GM18951 (cell line): ENCODE results near the gene IFNAR1.
"Not testable (repeated sequence)": the region's sequence is repeated elsewhere in the genome, so short reads cannot be mapped to it uniquely, and the experiment has no call there.

Experiments used
- POLR2A ChIP-seq: IDR thresholded peaks from 4 replicates; pipeline ENCODE4 v1.6.1; 2011; ENCODE audit warnings: mild to moderate bottlenecking; ENCODE audit not compliant: insufficient read length, insufficient read depth; ENCODE audit errors: extremely low read depth
- in situ Hi-C: fragments of 300-500 bp; cut with MboI; formaldehyde crosslinking; loops from one replicate; pipeline ENCODE4 v1.12.0; 2022; ENCODE audit warnings: low sequenced_read_pairs, mixed read lengths, inconsistent platforms; ENCODE audit not compliant: unreplicated experiment

The IFNAR1 gene

DNA sequence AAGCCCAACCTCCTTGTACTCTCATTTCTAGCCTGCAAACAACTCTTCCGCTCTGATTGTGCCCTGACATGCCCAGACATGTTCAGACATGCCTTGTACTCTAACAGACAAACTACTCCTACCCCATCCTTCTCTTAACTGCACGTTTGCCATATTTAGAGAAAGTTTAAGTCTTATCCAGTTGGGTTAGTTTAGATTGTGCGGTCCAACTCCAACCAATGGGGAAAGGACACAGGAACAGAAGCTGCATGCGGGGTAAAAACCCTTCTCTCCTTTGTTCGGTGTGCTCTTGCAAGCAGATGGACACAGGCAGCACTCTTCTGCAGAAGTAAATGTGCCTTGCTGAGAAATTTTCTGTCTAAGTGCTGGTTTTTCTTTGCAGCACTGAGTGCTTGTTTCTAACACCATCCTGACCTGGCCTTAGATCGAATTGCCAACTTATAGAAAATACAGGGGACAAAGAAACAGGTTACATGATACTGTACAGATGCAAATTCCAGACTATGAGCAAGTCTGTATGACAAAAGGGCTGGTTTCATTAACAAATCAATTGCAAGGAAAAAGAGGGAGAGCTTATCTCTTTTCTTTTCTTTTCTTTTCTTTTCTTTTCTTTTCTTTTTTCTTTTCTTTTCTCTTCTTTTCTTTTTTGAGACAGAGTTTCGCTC lies 42.7 kb downstream of the IFNAR1 start:
- in situ Hi-C loops: no loop called here
- no peak for TF ChIP-seq POLR2A

DNA sequence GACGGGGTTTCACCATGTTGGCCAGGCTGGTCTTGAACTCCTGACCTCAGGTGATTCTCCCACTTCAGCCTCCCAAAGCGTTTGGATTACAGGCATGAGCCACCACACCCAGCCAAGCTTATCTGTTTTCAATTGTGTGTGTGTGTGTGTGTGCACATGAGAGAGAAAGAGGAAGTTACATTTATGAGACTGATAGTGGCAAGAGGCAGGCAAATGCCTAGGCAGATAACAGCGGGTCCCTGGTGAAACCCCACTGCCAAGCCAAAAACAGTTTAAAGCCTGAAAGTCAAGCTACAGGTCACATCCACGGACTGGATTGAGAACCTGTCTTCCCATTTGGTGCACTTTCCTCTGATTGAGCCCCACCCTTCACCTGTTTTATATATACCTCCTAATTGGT lies 43.4 kb downstream of the IFNAR1 start:
- in situ Hi-C loops: no loop called here

DNA sequence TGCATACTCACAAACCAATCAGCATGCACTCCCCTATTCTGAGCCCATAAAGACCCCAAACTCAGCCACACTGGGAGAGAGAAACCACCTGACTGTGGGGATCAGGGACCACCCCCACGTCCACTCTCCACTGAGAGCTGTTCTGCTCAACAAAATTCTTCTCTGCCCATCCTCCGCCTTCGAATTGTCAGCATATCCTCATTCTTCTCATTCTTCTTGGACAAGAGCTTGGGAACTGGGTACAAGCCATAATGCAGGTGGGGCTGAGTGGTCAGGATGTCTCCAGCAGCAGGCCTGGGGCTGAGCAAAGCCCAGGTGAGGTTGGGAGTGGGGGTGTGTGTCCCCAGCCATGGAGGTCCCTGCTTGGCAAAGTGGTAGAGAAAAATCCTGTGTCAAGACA lies 43.8 kb downstream of the IFNAR1 start:
- in situ Hi-C loops: no loop called here

More for the DNA sequence above, 43.4 kb downstream of the IFNAR1 start:
- TF ChIP-seq POLR2A: no peak

DNA sequence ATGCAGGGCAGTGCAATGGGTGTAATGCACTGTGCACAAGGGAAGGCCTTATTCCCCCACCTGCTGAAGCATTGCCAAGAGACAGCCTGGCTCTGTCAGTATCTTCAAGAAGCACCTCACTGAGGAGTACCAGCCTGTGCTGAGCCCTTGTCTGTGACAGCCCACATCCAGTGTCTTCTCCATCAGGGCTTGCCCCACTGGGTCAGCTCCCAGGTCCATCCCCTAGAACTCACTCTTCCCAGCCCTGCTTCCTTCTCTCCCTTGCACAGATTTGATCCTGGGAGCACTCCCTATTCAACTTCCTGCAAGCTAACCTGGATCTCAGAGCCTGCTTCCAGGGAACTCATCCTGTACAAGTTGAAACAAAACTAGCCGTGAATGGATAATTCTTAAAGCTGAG lies 44.8 kb downstream of the IFNAR1 start:
- in situ Hi-C loops: no loop called here

More for the DNA sequence above, 43.8 kb downstream of the IFNAR1 start:
- no peak for TF ChIP-seq POLR2A

DNA sequence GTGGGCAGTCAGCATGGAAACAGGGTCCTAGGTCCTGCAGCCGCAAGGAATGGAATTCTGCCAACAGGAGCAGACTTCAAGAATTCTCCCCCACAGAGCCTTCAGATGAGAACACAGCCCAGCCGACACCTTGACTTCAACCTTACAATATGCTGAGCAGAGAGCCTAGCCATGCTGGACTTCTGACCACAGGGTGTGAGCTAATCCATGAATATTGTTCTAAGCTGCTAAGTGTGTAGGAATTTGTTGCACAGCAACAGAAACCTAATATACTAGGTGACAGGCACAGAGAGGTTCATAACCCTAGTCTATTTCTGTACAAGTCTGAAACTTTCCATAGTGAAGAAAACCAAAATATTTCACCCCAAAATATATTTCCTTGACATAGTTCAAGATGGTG lies 45.5 kb downstream of the IFNAR1 start:
- in situ Hi-C loops: no loop called here
- TF ChIP-seq POLR2A: no peak

More for the DNA sequence above, 44.8 kb downstream of the IFNAR1 start:
- no peak for TF ChIP-seq POLR2A

DNA sequence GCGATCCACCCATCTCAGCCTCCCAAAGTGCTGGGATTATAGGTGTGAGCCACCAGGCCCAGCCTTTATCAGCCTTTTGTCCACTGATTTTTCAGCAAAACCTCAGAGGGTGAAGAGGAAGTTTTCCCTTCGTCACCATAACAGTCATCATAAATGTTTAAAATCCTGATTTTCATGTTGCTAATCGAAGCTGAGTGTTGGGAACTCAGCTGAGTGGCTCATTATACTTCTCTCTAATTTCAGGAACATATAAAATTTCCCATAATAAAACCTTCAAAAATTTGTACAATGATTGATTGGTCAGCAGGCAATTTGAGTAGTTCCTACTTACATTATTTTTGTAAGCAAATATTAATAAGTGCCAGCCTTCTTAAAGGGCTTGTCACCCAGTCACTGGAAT lies 46.6 kb downstream of the IFNAR1 start:
- in situ Hi-C loops: no loop called here
- TF ChIP-seq POLR2A: no peak

DNA sequence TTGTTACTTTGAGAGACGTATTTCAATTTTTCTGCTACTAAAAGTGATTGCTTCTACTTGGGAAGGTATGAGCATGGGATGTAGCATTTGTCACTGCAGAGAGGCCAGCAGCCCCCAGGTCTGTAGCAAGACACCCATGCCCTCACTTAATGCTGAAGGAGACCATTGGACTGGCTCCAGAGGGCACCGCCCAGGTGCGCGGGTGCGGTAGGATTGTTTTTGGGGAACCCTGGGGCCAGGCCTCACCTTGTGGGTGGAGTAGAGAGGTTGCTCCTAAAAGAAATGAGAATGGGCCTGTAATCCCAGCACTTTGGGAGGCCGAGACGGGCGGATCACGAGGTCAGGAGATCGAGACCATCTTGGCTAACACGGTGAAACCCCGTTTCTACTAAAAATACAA lies 47.8 kb downstream of the IFNAR1 start:
- TF ChIP-seq POLR2A: no peak
- in situ Hi-C loops: no loop called here

DNA sequence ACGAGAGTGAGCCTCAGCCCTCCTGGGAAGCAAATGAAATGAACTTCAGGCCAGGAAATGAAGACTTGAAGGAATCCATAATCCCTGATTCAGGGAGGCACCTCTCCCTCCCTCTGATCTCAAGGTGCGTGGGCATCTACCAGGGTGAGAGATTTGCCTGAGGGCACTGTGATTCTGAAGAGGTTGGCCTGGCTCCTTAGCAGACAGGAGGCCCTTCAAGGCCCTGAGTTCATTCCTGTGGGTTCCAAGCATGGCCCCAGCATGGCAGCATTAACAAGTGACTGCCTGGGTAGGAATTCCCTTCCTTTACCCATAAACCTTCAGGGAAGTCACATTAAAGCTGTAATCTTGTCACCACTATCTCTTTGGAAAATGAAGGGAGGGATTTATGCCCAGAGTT lies 48.7 kb downstream of the IFNAR1 start:
- no peak for TF ChIP-seq POLR2A
- in situ Hi-C loops: no loop called here

DNA sequence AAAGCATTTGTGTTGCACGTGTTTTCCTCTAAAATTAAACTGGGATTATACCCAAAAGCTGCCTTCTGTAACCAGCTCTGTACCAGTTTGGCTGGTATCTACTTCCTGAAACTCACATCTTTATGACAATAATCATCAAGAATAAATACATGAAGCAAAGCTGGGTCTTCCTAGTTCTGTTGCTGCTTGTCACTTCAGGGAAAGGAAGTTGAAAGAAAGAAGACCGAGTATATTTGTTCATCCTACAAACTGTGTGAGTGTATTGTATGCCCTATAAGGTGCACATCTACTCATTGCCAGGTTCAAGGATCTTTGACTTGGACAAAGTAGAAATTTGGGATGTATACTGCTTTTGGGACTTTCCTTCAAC lies 49.3 kb downstream of the IFNAR1 start:
- in situ Hi-C loops: no loop called here

DNA sequence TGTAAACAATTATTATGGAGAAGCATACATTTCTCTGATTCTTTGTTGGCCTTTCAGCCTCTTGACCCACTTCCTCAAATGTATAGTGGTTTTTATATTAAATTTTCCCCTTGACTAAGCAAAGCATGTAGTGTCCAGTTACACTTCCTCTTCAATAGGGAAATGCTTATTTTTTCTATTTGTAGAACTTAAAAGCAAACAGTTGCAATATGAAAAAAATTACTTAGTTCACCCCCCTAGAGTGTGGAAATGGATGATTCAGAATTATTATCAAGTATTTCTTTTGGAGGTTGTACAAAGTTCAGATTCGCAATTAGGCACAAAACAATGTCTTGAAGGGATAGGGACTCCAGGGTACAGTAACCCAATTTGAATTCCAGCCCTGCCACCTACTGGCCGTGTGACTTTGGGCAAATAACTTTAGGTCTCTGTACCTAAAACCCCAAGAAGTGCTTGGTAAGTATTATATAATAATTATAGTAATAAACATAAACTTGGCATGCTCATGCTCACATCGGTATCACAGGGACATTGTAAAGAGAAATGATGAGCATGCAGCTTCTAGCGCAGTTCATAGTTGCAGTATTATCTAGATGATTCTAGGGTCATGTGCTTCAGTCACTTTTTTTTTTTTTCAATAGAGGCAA lies 49.8 kb downstream of the IFNAR1 start:
- in situ Hi-C loops: no loop called here
- no peak for TF ChIP-seq POLR2A

More for the DNA sequence above, 49.3 kb downstream of the IFNAR1 start:
- no peak for TF ChIP-seq POLR2A

DNA sequence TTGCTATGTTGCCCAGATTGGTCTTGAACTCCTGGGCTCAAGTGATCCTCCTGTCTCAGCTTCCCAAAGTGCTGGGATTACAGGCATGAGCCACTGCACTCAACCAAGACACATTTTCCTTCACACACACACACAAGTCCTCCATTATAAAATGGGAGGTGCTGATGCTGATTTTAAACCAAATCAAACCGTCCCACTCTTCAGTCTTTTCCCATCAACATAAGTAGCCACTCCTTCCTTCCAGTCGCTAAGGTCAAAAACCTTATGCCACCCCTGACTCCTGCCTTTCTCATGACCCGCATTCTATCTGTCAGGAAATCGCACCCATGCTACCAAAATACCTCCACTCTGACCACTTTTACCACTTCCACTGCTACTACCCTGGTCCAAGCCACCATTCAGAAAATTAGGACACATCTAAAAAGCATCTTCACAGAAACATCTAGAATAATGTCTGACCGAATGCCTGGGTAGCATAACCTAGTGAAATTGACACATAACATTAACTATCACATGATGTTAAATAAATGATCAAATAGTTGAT lies 50.4 kb downstream of the IFNAR1 start:
- TF ChIP-seq POLR2A: no peak
- in situ Hi-C loops: no loop called here

DNA sequence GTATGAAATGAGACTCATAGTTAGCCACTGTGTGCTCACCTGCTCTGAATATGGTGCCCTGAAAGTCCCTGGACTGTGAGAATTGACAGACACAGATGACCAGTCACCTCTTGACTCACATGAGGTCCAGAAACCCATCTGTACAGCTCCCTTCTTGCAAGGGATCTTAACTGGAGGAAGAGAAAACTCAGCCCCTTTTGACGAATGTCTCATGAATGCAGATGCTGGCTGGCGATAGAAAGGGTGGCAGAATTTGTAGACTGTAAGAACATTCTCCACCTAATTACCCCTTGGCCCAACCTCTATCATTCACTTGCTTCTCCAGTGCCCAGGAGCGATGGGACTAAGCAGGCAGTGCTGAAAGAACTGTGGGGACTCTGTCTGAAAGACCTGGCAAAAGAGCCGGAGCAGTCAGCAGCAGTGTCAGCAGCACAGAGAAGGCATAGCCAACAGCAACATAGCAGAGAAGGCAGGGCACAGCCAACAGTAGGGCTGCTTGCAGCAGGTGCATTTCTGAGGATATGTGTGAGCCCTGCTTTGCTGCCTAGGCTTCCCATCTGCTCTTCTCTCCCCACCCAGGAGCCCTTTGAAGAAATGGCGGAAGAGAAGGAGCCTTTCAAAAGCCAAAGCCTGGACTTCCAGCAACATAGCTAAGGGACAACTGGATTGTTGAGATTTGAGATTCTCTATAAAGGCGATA lies 52.6 kb downstream of the IFNAR1 start:
- no peak for TF ChIP-seq POLR2A
- in situ Hi-C loops: no loop called here

DNA sequence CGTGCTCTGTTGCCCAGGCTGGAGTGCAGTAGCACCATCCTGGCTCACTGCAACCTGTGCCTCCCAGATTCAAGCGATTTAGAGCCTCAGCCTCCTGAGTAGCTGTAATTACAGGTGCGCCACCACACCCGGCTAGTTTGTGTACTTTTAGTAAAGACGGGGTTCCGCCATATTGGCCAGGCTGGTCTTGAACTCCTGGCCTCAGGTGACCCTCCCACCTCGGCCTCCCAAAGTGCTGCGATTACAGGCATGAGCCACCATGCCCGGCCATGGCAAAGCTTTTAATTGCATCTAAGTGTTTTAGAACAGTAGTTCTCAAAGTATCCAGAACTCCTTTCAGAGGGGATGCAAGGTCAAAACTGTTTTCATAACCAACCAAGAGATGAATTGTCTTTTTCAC lies 53.3 kb downstream of the IFNAR1 start:
- no peak for TF ChIP-seq POLR2A
- in situ Hi-C loops: no loop called here

DNA sequence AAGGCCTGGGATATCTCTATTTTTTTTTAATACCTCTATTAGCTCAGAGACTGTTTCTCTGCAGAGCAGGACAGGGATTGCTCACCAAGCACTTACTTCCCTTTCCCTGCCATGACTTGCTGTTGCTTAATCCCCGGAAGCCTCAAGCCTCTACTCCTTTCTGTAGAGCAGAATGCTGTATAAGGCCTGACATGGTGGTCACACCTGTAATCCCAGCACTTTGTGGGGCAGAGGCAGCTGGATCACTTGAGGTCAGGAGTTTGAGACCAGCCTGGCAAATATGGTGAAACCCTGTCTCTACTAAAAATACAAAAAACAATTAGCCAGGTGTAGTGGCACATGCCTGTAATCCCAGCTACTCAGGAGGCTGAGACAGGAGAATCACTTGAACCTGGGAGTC lies 55.2 kb downstream of the IFNAR1 start:
- in situ Hi-C loops: not testable (repeated sequence)

DNA sequence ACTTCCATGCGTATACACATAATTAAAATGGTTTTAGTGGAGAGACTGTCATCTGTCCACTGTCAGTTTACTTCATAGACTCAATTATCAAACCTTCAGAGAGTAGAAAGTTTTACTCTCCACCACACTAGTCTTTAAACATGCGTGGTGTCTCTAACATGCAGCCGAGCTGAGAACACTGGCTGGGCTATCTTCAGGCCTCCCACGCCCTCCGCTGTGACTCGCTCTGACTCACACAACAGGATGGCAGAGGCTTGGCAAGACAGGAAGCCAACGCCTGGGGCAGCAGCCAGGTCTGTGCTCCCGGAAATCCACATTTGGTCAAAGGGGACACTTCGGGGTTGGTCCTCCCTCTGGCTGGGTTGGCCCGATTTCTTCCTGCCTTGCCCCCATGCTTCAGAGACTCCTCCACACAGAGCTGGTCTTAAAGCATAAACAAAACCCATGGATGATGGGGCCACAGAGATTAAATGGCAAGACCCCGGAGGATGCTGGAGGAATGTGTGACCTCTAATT lies 55.8 kb downstream of the IFNAR1 start:
- TF ChIP-seq POLR2A: peak; percentile 40
- in situ Hi-C loops: no loop called here

DNA sequence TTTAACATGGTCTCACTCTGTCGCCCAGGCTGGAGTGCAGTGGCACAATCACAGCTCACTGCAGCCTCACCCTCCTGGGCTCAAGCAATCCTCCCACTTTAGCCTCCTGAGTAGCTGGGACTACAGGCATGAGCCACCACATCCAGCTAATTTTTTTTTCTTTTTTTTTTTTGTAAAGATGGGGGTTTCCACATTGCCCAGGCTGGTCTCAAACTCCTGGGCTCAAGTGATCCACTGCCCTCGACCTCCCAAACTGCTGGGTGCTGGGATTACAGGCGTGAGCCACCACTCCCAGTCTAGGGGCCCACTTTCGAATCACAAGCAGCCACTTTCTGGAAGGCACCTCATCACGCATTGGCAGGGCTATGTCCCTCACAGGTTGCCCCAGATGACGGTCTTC lies 56.6 kb downstream of the IFNAR1 start:
- in situ Hi-C loops: not testable (repeated sequence)
